DOHH2 (cell line): ENCODE data around the gene CDC42EP3.

Source experiments
- H3F3A ChIP-seq: fragments of 200-600 bp; sonication (generic), shearing (Covaris generic); 2 replicates; pipeline ENCODE4 v1.6.0; 2016; ENCODE audit warnings: antibody characterized with exemption, mild to moderate bottlenecking; ENCODE audit not compliant: control insufficient read depth, insufficient read depth
- H3K27ac ChIP-seq: fragments of 200-600 bp; sonication (generic); 2 replicates; pipeline ENCODE4 v1.5.1; 2014; ENCODE audit warnings: low read depth, mild to moderate bottlenecking, low read length, moderate library complexity
- H3K27me3 ChIP-seq: fragments of 200-600 bp; sonication (generic); 2 replicates; pipeline ENCODE4 v1.6.1; 2014; ENCODE audit warnings: mild to moderate bottlenecking, low read length, mixed read lengths; ENCODE audit not compliant: control insufficient read depth
- H3K36me3 ChIP-seq: fragments of 200-600 bp; sonication (generic); 2 replicates; pipeline ENCODE4 v1.6.1; 2014; ENCODE audit warnings: mild to moderate bottlenecking, low read length, moderate library complexity, mixed read lengths; ENCODE audit not compliant: control insufficient read depth
- H3K4me1 ChIP-seq: fragments of 200-600 bp; sonication (generic); 2 replicates; pipeline ENCODE4 v1.6.1; 2014; ENCODE audit warnings: mild to moderate bottlenecking, low read length, mixed read lengths; ENCODE audit not compliant: control insufficient read depth
- H3K4me2 ChIP-seq: fragments of 200-600 bp; sonication (generic); 2 replicates; pipeline ENCODE4 v1.6.0; 2014; ENCODE audit warnings: mild to moderate bottlenecking, low read length, moderate library complexity
- H3K4me3 ChIP-seq: fragments of 200-600 bp; sonication (generic); 2 replicates; pipeline ENCODE4 v1.5.1; 2014; ENCODE audit warnings: mild to moderate bottlenecking, low read length, mixed read lengths
- H3K79me2 ChIP-seq: fragments of 200-600 bp; sonication (generic); 2 replicates; pipeline ENCODE4 v1.6.1; 2014; ENCODE audit warnings: mild to moderate bottlenecking, low read length, mixed read lengths; ENCODE audit not compliant: control insufficient read depth
- H3K9me2 ChIP-seq: fragments of 200-600 bp; sonication (generic); replicated peaks from 2 replicates; pipeline ENCODE4 v1.6.1; 2014; ENCODE audit warnings: mild to moderate bottlenecking, low read length, mixed read lengths; ENCODE audit not compliant: control insufficient read depth
- H3K9me3 ChIP-seq: fragments of 200-600 bp; sonication (generic); 2 replicates; pipeline ENCODE4 v1.6.1; 2014; ENCODE audit warnings: antibody characterized with exemption, low read length, mixed read lengths; ENCODE audit not compliant: control insufficient read depth, insufficient read depth
- H4K20me1 ChIP-seq: fragments of 200-600 bp; sonication (generic); 2 replicates; pipeline ENCODE4 v1.6.0; 2014; ENCODE audit warnings: low read depth, mild to moderate bottlenecking, antibody characterized with exemption, low read length, moderate library complexity; ENCODE audit not compliant: control insufficient read depth, insufficient read depth
- CTCF ChIP-seq: fragments of 200-600 bp; sonication (generic); IDR thresholded peaks from one replicate; pipeline ENCODE4 v1.5.1; 2014; ENCODE audit warnings: antibody characterized with exemption, mild to moderate bottlenecking, low read depth, low read length; ENCODE audit not compliant: poor library complexity, severe bottlenecking
- EZH2phosphoT487 ChIP-seq: fragments of 200-600 bp; sonication (generic); IDR thresholded peaks from 2 replicates; pipeline ENCODE4 v1.6.1; 2017; ENCODE audit warnings: borderline replicate concordance, mild to moderate bottlenecking, antibody characterized with exemption, low read length, moderate library complexity, mixed read lengths

CDC42EP3 gene

GRCh38 chr2:37637190-37637860 is 34.1 kb downstream of the CDC42EP3 start:
- H3K9me3 ChIP-seq, result no peaks in the 10 kb centered on the region; the same call in 1 of the 2 replicates
- H3K79me2 ChIP-seq, result no peaks in the 10 kb centered on the region
- H4K20me1 ChIP-seq, result no peaks in the 10 kb centered on the region
- no peak overlapping the region for H3K4me2 ChIP-seq
- TF ChIP-seq CTCF (no peak), EZH2phosphoT487 (no peak)
- H3K36me3 ChIP-seq, result no peaks in the 10 kb centered on the region
- H3K27ac ChIP-seq, result no peak overlapping the region
- H3K27me3 ChIP-seq, result peaks cover 24% of the 10 kb centered on the region
- no peak overlapping the region for H3K4me3 ChIP-seq
- no peaks in the 10 kb centered on the region for H3K4me1 ChIP-seq
- H3F3A ChIP-seq, result no peaks in the 10 kb centered on the region
- no peaks in the 10 kb centered on the region for H3K9me2 ChIP-seq

- TF ChIP-seq CTCF, result no peak
- TF ChIP-seq EZH2phosphoT487, result no peak
- Histone ChIP-seq H3K27me3 (peaks cover 19% of the 10 kb centered on the region), H4K20me1 (no peaks in the 10 kb centered on the region), H3K4me2 (no peak overlapping the region), H3K27ac (no peak overlapping the region), H3F3A (no peaks in the 10 kb centered on the region), H3K9me2 (no peaks in the 10 kb centered on the region), H3K79me2 (no peaks in the 10 kb centered on the region), H3K4me1 (no peaks in the 10 kb centered on the region), H3K4me3 (no peak overlapping the region), H3K36me3 (no peaks in the 10 kb centered on the region), H3K9me3 (no peaks in the 10 kb centered on the region; the same call in 1 of the 2 replicates)
Measured at GRCh38 chr2:37636381-37637066, 34.9 kb downstream of the CDC42EP3 start.

- Histone ChIP-seq H3K79me2 (no peaks in the 10 kb centered on the region), H3K9me3 (no peaks in the 10 kb centered on the region; the same call in 1 of the 2 replicates), H3K4me1 (no peaks in the 10 kb centered on the region), H3K27me3 (peaks cover 19% of the 10 kb centered on the region), H3F3A (no peaks in the 10 kb centered on the region), H3K36me3 (no peaks in the 10 kb centered on the region), H3K4me2 (no peak overlapping the region), H4K20me1 (no peaks in the 10 kb centered on the region), H3K4me3 (no peak overlapping the region), H3K9me2 (no peaks in the 10 kb centered on the region), H3K27ac (no peak overlapping the region)
- no peak for TF ChIP-seq CTCF
Measured at GRCh38 chr2:37635504-37636380, 35.7 kb downstream of the CDC42EP3 start.
